Panc1 (cell line): ENCODE data around the gene CARD8. TPM values are rescaled to one million over a fixed set of nuclear protein-coding genes. Genes with fewer than 3 reads are reported as not detected.

Experiments
- ATAC-seq: fragments of 200-7000 bp; cut with Tn5 transposase; 2 replicates; pipeline ENCODE4 v1.9.1; 2020; ENCODE audit warnings: mild to moderate bottlenecking, moderate library complexity
- BruUV-seq: library from RNA; stranded (reverse); fragments of 400-500 nt; replicated peaks from 2 replicates; lab custom pipeline; 2021; lab: Mats Ljungman, UMichigan
- CTCF ChIA-PET: fragments of 300-600 bp; sonication (Branson Sonifier 250); formaldehyde crosslinking; loops from one replicate; lab custom pipeline; 2022; ENCODE audit warnings: antibody characterized with exemption; lab: Charles Lee
- POLR2A ChIA-PET: fragments of 300-600 bp; sonication (Branson Sonifier 250); formaldehyde crosslinking; loops from one replicate; lab custom pipeline; 2022; ENCODE audit warnings: antibody characterized with exemption; lab: Charles Lee
- DNase-seq: peaks from one replicate; pipeline ENCODE4 v3.0.0-alpha.2; 2010; ENCODE audit warnings: low read depth, low spot score
- H3K27ac ChIP-seq: 2 replicates; pipeline ENCODE4 v1.5.1; 2011; ENCODE audit warnings: mild to moderate bottlenecking, low read length, inconsistent platforms
- H3K27me3 ChIP-seq: fragments of 200-500 bp; sonication (Bioruptor generic); 2 replicates; pipeline ENCODE4 v1.6.0; 2014; ENCODE audit warnings: low read length, inconsistent platforms; ENCODE audit not compliant: control insufficient read depth, insufficient read depth
- H3K36me3 ChIP-seq: fragments of 200-500 bp; sonication (Bioruptor generic); 2 replicates; pipeline ENCODE4 v1.5.1; 2014; ENCODE audit warnings: inconsistent platforms, mild to moderate bottlenecking, low read length, moderate library complexity; ENCODE audit not compliant: control insufficient read depth, insufficient read depth
- H3K4me1 ChIP-seq: 2 replicates; pipeline ENCODE4 v1.5.1; 2011; ENCODE audit warnings: inconsistent platforms, mild to moderate bottlenecking, low read length, moderate library complexity; ENCODE audit not compliant: control insufficient read depth, insufficient read depth
- H3K4me3 ChIP-seq, 2 experiments: 2 replicates each; pipeline ENCODE4 v1.5.1; 2011 to 2012; ENCODE audit warnings: low read depth in 2 of 2, low read length in 2 of 2, mild to moderate bottlenecking in 2 of 2, inconsistent platforms in 1 of 2, moderate library complexity in 1 of 2
- H3K9me3 ChIP-seq: fragments of 200-500 bp; sonication (Bioruptor generic); 2 replicates; pipeline ENCODE4 v1.5.1; 2014; ENCODE audit warnings: low read depth, mild to moderate bottlenecking, inconsistent platforms, low read length, moderate library complexity; ENCODE audit not compliant: control insufficient read depth, insufficient read depth
- CTCF ChIP-seq: fragments of 450-650 bp; IDR thresholded peaks from 2 replicates; pipeline ENCODE4 v1.5.1; 2017; ENCODE audit warnings: mild to moderate bottlenecking
- POLR2AphosphoS5 ChIP-seq: IDR thresholded peaks from 2 replicates; pipeline ENCODE4 v1.6.1; 2012; ENCODE audit warnings: mild to moderate bottlenecking, low read depth, low read length, moderate library complexity
- REST ChIP-seq, 2 experiments: IDR thresholded peaks; 2 replicates each; pipeline ENCODE4 v1.6.1; 2011 to 2012; ENCODE audit warnings: low read depth in 2 of 2, control low read depth in 1 of 2, low read length in 1 of 2, mild to moderate bottlenecking in 1 of 2, moderate library complexity in 1 of 2; ENCODE audit not compliant: insufficient read depth in 1 of 2
- SIN3A ChIP-seq: IDR thresholded peaks from 2 replicates; pipeline ENCODE4 v1.6.1; 2012; ENCODE audit warnings: low read depth, mild to moderate bottlenecking, low read length, moderate library complexity, borderline replicate concordance; ENCODE audit not compliant: insufficient read depth
- TCF7L2 ChIP-seq: IDR thresholded peaks from 2 replicates; pipeline ENCODE4 v1.6.1; 2011; ENCODE audit warnings: mild to moderate bottlenecking, low read depth, low read length, inconsistent platforms
- in situ Hi-C: cut with HindIII; loops from 2 replicates; pipeline ENCODE4 v1.10.0; 2016; ENCODE audit warnings: low sequenced_read_pairs, low pct_unique_long_range_greater_than_20kb
- intact Hi-C: fragments of 100-400 bp; cut with micrococcal nuclease; formaldehyde crosslinking; loops from one replicate; pipeline ENCODE4 v1.10.0; 2022; ENCODE audit not compliant: unreplicated experiment
- total RNA-seq: library from RNA; stranded (reverse); gene quantifications from one replicate; pipeline ENCODE4 v1.2.1, GENCODE V29; 2021; ENCODE audit not compliant: unreplicated experiment

CARD8 gene
- total RNA-seq, 1 experiment from 2014 or later = 19.9 TPM

GRCh38 chr19:48274938-48275337 lies 19.2 kb upstream of the CARD8 start:
- POLR2A ChIA-PET = no interaction called here
- Histone ChIP-seq H3K36me3 (no peaks in the 10 kb centered on the region), H3K27ac (no peak overlapping the region), H3K27me3 (no peaks in the 10 kb centered on the region), H3K9me3 (no peaks in the 10 kb centered on the region), H3K4me1 (no peaks in the 10 kb centered on the region), H3K4me3 (no peak overlapping the region)
- CTCF ChIA-PET = no interaction called here
- DNase-seq (no peak), ATAC-seq (no peak)
- BruUV-seq = no TSS peak
- in situ Hi-C loops (no loop called here), intact Hi-C loops (no loop called here)
- TF ChIP-seq SIN3A = no peak
- TF ChIP-seq POLR2AphosphoS5 = no peak
- no peak for TF ChIP-seq CTCF
- no peak for TF ChIP-seq TCF7L2
- TF ChIP-seq REST (IDR thresholded peaks at IDR 0.05; ENCODE audit: insufficient read depth in 1 of 2, low read depth in 2 of 2, low read length in 1 of 2) = no peak

GRCh38 chr19:48274173-48274572 lies 18.5 kb upstream of the CARD8 start:
- ChIA-PET CTCF (no interaction called here), POLR2A (no interaction called here)
- in situ Hi-C loops (no loop called here), intact Hi-C loops (no loop called here)
- Histone ChIP-seq H3K27ac (no peak overlapping the region), H3K4me3 (no peak overlapping the region), H3K27me3 (no peaks in the 10 kb centered on the region), H3K36me3 (no peaks in the 10 kb centered on the region), H3K4me1 (no peaks in the 10 kb centered on the region), H3K9me3 (no peaks in the 10 kb centered on the region)
- DNase-seq (no peak), ATAC-seq (no peak)
- TF ChIP-seq SIN3A = no peak
- no peak for TF ChIP-seq TCF7L2
- no peak for TF ChIP-seq REST (IDR thresholded peaks at IDR 0.05; ENCODE audit: insufficient read depth in 1 of 2, low read depth in 2 of 2, low read length in 1 of 2)
- TF ChIP-seq POLR2AphosphoS5 = no peak
- TF ChIP-seq CTCF = no peak
- BruUV-seq = no TSS peak
